HG03520 (cell line): ENCODE data around the gene ECM2.

Experiments used
- ATAC-seq: cut with Tn5 transposase; IDR thresholded peaks from one replicate; pipeline ENCODE4 v1.9.1; 2021; ENCODE audit warnings: mild to moderate bottlenecking, moderate library complexity; ENCODE audit not compliant: unreplicated experiment

ECM2 gene

DNA sequence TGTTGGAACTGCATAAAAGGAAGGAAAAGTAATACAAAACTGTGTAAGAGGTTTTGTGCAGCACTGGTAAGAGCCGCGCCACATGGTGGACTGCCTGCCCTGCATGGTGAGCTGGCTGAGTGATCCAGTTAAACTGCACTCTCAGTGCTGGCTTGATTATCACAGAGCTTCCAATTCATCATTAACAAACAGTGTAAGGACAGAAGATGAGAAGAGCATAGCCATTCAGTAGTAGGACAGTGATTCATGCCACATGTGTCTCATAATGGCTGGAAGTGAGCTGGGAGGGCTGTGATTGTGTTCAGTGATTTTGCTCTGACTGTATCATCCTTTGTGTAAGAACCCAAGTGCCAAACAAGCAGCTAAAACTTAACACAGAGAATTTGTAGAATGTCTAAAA is 67.6 kb downstream of the ECM2 start:
- no peak for ATAC-seq

DNA sequence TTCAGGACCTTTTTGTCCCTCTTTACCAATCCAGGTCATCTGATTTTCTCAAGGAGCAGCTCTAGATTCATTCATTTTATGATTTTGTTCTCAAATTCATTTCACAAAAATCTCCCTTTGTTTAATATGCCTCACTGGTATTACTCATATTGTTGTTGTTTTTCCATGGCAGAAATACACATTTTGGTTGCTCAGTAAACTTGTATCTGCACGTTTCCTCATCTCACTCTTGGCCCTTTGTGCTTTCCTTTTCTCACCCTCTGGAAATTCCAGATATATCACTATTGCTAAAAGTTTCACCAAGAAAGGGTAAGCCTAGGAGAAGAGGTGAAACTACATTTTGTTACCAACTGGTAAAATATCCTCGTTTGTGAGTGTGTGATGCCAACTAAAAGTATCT is 68.3 kb downstream of the ECM2 start:
- ATAC-seq: no peak

DNA sequence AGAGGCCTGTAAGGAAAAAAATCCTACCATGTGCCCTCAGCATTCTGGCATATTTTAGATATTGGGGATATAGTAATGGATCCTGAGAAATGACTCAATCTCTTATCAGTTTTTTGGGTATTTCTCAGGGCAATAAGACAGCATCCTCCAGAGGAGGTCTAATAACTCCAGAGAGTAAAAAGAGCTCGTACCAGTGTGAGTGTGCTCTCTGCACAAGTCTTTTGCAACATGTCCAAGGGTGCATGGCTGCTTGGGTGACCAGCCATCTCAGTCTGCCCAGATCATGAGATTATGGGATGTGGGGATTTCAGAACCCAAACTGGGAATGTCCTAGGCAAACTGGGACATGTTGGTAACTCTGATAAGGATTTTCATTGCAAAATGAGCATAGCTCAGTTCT is 68.7 kb downstream of the ECM2 start:
- ATAC-seq: no peak

DNA sequence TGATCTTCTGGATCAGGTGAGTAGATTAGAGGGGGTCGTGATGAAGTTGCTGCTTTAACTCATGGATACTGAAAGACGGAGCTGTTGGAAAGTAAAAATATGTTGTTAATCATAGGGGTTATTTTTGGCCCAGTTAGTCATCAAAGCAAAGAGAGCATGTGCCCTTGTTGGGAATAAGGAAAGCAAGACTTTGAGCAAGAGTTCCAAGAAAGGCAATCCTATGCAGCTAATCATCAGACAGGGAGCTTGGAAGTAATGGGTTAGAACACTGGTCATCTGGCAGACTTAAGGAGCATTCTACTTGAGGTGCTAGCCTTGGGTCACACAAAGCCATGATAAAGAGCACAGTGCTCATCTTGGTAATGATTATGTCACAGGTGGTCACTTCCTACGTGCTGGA is 71.8 kb downstream of the ECM2 start:
- no peak for ATAC-seq

DNA sequence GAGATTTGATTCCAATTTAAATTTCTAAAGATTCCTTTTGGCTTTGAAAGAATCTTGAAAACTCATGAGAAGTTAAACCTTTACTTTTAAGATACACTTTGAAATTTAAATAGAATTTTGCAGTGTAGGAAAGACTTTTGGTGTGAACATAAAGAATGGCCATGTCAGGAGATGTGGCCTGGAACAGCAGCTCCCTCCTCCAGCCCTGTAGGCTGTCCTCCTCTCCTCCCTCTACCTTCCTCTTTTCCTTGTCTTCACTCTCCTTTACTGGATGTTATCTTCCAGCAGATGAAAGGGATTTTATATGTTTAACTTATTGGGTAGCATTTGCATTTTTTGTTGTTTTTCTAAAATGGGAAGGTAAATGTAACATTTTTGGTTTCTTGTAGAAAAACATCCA is 72.4 kb downstream of the ECM2 start:
- no peak for ATAC-seq

DNA sequence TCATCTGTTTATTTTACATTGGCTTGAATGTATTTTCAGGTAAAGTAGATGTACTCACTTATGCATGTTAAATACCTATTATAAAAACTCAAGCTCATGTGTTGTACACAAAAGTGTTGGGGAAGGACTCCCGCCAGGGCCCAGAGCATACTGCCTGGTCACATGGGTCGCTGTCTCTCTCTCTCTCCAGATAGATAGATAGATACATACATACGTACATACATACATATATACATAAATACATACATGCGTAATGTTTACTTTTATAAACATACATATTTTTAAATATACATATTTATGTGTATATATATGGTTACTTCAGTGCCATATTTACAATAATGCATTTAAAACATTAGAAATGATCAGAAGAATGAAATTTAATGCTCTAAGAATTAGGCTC is 78.2 kb downstream of the ECM2 start:
- no peak for ATAC-seq

DNA sequence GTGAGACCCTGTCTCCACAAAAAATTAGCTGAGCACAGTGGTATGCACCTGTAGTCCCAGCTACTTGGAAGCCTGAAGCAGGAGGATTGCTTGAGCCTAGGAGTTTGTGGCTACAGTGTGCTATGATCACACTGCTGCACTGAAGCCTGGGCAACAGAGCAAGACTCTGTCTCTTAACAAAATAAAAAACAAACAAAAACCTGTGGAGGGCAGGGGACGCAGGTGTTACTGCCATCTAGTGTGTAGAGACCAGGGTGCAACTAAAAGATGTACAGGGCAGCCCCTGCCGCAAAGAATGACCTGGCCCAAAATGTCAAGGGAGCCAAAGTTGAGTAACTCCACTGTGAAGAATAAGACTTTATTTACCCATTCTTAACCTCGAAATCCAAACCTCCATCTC is 80.6 kb downstream of the ECM2 start:
- ATAC-seq: no peak

DNA sequence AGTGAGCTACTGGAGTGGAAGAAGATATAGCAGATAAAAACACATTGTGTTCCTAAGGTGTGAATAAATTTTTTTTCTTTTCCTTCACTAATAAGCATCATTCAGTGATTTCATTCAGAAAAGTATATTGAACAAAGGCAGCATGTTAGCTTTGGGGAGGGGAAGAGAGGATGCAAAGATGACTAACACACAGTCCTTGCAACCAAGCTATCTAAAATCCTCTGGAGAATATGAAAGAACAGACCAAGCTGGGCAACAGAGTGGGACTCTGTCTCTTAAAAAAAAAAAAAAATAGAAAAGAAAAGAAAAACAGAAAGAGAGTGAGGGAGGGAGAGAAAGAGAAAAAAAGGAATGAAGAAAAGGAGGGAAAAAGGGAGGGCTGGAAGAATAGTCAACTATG is 89.3 kb downstream of the ECM2 start:
- ATAC-seq: no peak
